H1 (cell line): ENCODE measurements around the gene MAK. TPM values are rescaled to one million over a fixed set of nuclear protein-coding genes. Genes with fewer than 3 reads are reported as not detected.

ENCODE experiments used
- CTCF ChIA-PET: fragments of 300-600 bp; sonication (Branson Sonifier 250); formaldehyde crosslinking; loops from one replicate; lab custom pipeline; 2021; ENCODE audit not compliant: partially characterized antibody; lab: Charles Lee
- POLR2A ChIA-PET: fragments of 300-600 bp; sonication (Branson Sonifier 250); formaldehyde crosslinking; loops from one replicate; lab custom pipeline; 2021; ENCODE audit warnings: inconsistent platforms; ENCODE audit not compliant: partially characterized antibody; lab: Charles Lee
- DNase-seq, 2 experiments: peaks; one replicate each; pipeline versions ENCODE4 v3.0.0 to v3.0.0-alpha.2; 2010 to 2022; ENCODE audit warnings: low spot score in 2 of 2, low read depth in 1 of 2, mixed read lengths in 1 of 2
- FAIRE-seq: peaks from 2 replicates; lab custom pipeline; 2011; peaks lifted over from hg19 to GRCh38; lab: Jason Lieb, UNC
- H2AFZ ChIP-seq: 2 replicates; pipeline ENCODE4 v1.8.1; 2012; ENCODE audit warnings: low read length, inconsistent platforms
- H2AK5ac ChIP-seq: 2 replicates; pipeline ENCODE4 v1.6.1; 2013; ENCODE audit warnings: low read depth, low read length
- H2BK120ac ChIP-seq: replicated peaks from 2 replicates; pipeline ENCODE3; 2013; ENCODE audit warnings: low read depth, low read length, inconsistent platforms
- H2BK12ac ChIP-seq: 2 replicates; pipeline ENCODE4 v1.6.1; 2013; ENCODE audit warnings: low read depth, low read length
- H2BK15ac ChIP-seq: 2 replicates; pipeline ENCODE4 v1.6.1; 2013; ENCODE audit warnings: low read length
- H2BK20ac ChIP-seq: 2 replicates; pipeline ENCODE4 v1.6.1; 2013; ENCODE audit warnings: low read length
- H2BK5ac ChIP-seq: 2 replicates; pipeline ENCODE4 v1.6.1; 2013; ENCODE audit warnings: low read depth, low read length
- H3K14ac ChIP-seq: 2 replicates; pipeline ENCODE4 v1.6.1; 2013; ENCODE audit warnings: inconsistent platforms; ENCODE audit not compliant: insufficient read length
- H3K18ac ChIP-seq: 2 replicates; pipeline ENCODE4 v1.6.1; 2013; ENCODE audit warnings: low read length; ENCODE audit errors: extremely low read depth
- H3K23ac ChIP-seq: 2 replicates; pipeline ENCODE4 v1.6.1; 2013; ENCODE audit warnings: inconsistent platforms; ENCODE audit not compliant: insufficient read length
- H3K23me2 ChIP-seq: 2 replicates; pipeline ENCODE4 v1.6.1; 2013; ENCODE audit warnings: low read depth, low read length
- H3K27ac ChIP-seq: 2 replicates; pipeline ENCODE4 v1.6.1; 2011; ENCODE audit warnings: low read depth, low read length, inconsistent platforms
- H3K27me3 ChIP-seq, 4 experiments: replicated peaks in 1 of 4; 1 replicate in 1 of 4; 2 replicates in 3 of 4; pipeline versions ENCODE4 v1.6.1 to v1.8.1; 2011 to 2013; ENCODE audit warnings: low read length in 3 of 4, mild to moderate bottlenecking in 3 of 4, inconsistent platforms in 2 of 4, mixed read lengths in 2 of 4, moderate library complexity in 1 of 4; ENCODE audit not compliant: control insufficient read depth in 3 of 4, insufficient read depth in 3 of 4; ENCODE audit errors: extremely low read depth in 1 of 4
- H3K36me3 ChIP-seq, 4 experiments: 2 replicates each; pipeline versions ENCODE4 v1.6.1 to v1.8.1; 2011 to 2013; ENCODE audit warnings: mild to moderate bottlenecking in 4 of 4, low read length in 3 of 4, moderate library complexity in 2 of 4, control low read depth in 1 of 4, inconsistent platforms in 1 of 4; ENCODE audit not compliant: insufficient read depth in 4 of 4, control insufficient read depth in 2 of 4
- H3K4ac ChIP-seq: replicated peaks from 2 replicates; pipeline ENCODE3; 2013; ENCODE audit warnings: low read length, low read depth, mixed read lengths, inconsistent platforms; ENCODE audit not compliant: insufficient read length
- H3K4me1 ChIP-seq, 4 experiments: replicated peaks in 1 of 4; 1 replicate in 1 of 4; 2 replicates in 3 of 4; pipeline versions ENCODE4 v1.6.1 to v1.8.1; 2011 to 2013; ENCODE audit warnings: low read length in 3 of 4, inconsistent platforms in 2 of 4, mixed read lengths in 1 of 4; ENCODE audit not compliant: insufficient read depth in 4 of 4, control insufficient read depth in 3 of 4
- H3K4me2 ChIP-seq, 2 experiments: 2 replicates each; pipeline versions ENCODE4 v1.6.1 to v1.8.1; 2011 to 2013; ENCODE audit warnings: low read depth in 2 of 2, low read length in 2 of 2, control low read depth in 1 of 2, inconsistent platforms in 1 of 2, mild to moderate bottlenecking in 1 of 2; ENCODE audit not compliant: insufficient read depth in 1 of 2
- H3K4me3 ChIP-seq, 4 experiments: fragments of 200-600, 300-600 bp in 1 of 4; sonication (generic), shearing (Covaris generic), sonication (Bioruptor Twin) in 1 of 4; 2 replicates each; pipeline versions ENCODE4 v1.5.1 to v1.8.1; 2011 to 2016; ENCODE audit warnings: low read length in 4 of 4, low read depth in 3 of 4, control low read depth in 2 of 4, inconsistent platforms in 2 of 4, mild to moderate bottlenecking in 2 of 4, mixed read lengths in 1 of 4, moderate library complexity in 1 of 4; ENCODE audit not compliant: insufficient read depth in 2 of 4; ENCODE audit errors: extremely low read depth in 1 of 4
- H3K56ac ChIP-seq: replicated peaks from 2 replicates; pipeline ENCODE3; 2013; ENCODE audit warnings: low read depth, mild to moderate bottlenecking, mixed read lengths, low read length, inconsistent platforms; ENCODE audit not compliant: insufficient read length
- H3K79me1 ChIP-seq: 2 replicates; pipeline ENCODE4 v1.6.1; 2013; ENCODE audit warnings: low read depth, low read length, control low read depth
- H3K79me2 ChIP-seq, 2 experiments: 2 replicates each; pipeline versions ENCODE4 v1.6.1 to v1.8.1; 2012 to 2013; ENCODE audit warnings: low read length in 2 of 2, mild to moderate bottlenecking in 2 of 2, inconsistent platforms in 1 of 2; ENCODE audit not compliant: insufficient read depth in 2 of 2, control insufficient read depth in 1 of 2
- H3K9ac ChIP-seq, 4 experiments: replicated peaks in 1 of 4; 1 replicate in 1 of 4; 2 replicates in 3 of 4; pipeline versions ENCODE4 v1.6.1 to v1.8.1; 2011 to 2013; ENCODE audit warnings: low read depth in 3 of 4, low read length in 3 of 4, control low read depth in 2 of 4, mild to moderate bottlenecking in 2 of 4, moderate library complexity in 2 of 4, inconsistent platforms in 1 of 4; ENCODE audit errors: extremely low read depth in 1 of 4
- H3K9me3 ChIP-seq, 2 experiments: 2 replicates each; pipeline versions ENCODE4 v1.6.1 to v1.8.1; 2012 to 2013; ENCODE audit warnings: mild to moderate bottlenecking in 2 of 2, moderate library complexity in 2 of 2, control low read depth in 1 of 2, inconsistent platforms in 1 of 2, low read depth in 1 of 2, low read length in 1 of 2, mixed read lengths in 1 of 2; ENCODE audit not compliant: insufficient read depth in 2 of 2
- H4K20me1 ChIP-seq, 2 experiments: replicated peaks in 1 of 2; 2 replicates each; pipeline versions ENCODE3 to v1.8.1; 2011 to 2013; ENCODE audit warnings: inconsistent platforms in 2 of 2, low read length in 2 of 2, mild to moderate bottlenecking in 1 of 2; ENCODE audit not compliant: insufficient read depth in 2 of 2, control insufficient read depth in 1 of 2
- H4K5ac ChIP-seq: 2 replicates; pipeline ENCODE4 v1.6.1; 2013; ENCODE audit warnings: low read length, low read depth, mixed read lengths, inconsistent platforms; ENCODE audit not compliant: insufficient read length
- H4K8ac ChIP-seq: 2 replicates; pipeline ENCODE4 v1.8.0; 2013; ENCODE audit warnings: mild to moderate bottlenecking, moderate library complexity, low read length, inconsistent platforms; ENCODE audit not compliant: insufficient read depth; ENCODE audit errors: extremely low read depth
- H4K91ac ChIP-seq: replicated peaks from 2 replicates; pipeline ENCODE3; 2013; ENCODE audit warnings: low read length, mixed read lengths, inconsistent platforms; ENCODE audit not compliant: insufficient read length
- FOSL1 ChIP-seq: IDR thresholded peaks from 2 replicates; pipeline ENCODE4 v1.6.1; 2011; ENCODE audit warnings: mild to moderate bottlenecking, low read depth, low read length, moderate library complexity; ENCODE audit not compliant: insufficient read depth
- WGBS, 2 experiments: shearing (Covaris generic) in 1 of 2; methylation state at CpG; one replicate each; pipeline versions ENCODE4 v1.1.6 to v1.1.7; 2013 to 2015; ENCODE audit warnings: low lambda C conversion rate in 2 of 2, mixed read lengths in 2 of 2, inconsistent platforms in 1 of 2, low coverage in 1 of 2, missing lambda C conversion rate in 1 of 2; ENCODE audit not compliant: insufficient replicate concordance in 2 of 2, insufficient coverage in 1 of 2, insufficient read length in 1 of 2; ENCODE audit errors: extremely low coverage in 1 of 2, missing lambda C conversion rate in 1 of 2; 5-methylcytosine and 5-hydroxymethylcytosine counted together
- polyA plus RNA-seq, 7 experiments: library from polyadenylated mRNA; depleted of rRNA in 3 of 7; stranded (reverse) in 5 of 7; unstranded in 2 of 7; fragments of >200 nt in 5 of 7; fragments of 200-250 nt in 2 of 7; gene quantifications; 1 replicate in 5 of 7; 2 replicates in 1 of 7; 4 replicates in 1 of 7; pipeline versions ENCODE4 v1.2.1 to v1.2.3, GENCODE V29; 2011 to 2013; ENCODE audit warnings: missing spikeins in 2 of 7, mixed read lengths in 2 of 7
- total RNA-seq: library from RNA; stranded (reverse); fragmentation: NEBNext Ultra II Directional; extraction: Animal tissue kit (Norgen Biotek cat#: 25700); gene quantifications from 2 replicates; pipeline ENCODE4 v1.2.1, GENCODE V29; 2021

Gene MAK
- total and polyA plus RNA-seq, 2 of the 8 experiments (the other 6 are each of a cell fraction or from before 2014, with no cell fraction given), result 0.08 to 0.37 TPM

DNA sequence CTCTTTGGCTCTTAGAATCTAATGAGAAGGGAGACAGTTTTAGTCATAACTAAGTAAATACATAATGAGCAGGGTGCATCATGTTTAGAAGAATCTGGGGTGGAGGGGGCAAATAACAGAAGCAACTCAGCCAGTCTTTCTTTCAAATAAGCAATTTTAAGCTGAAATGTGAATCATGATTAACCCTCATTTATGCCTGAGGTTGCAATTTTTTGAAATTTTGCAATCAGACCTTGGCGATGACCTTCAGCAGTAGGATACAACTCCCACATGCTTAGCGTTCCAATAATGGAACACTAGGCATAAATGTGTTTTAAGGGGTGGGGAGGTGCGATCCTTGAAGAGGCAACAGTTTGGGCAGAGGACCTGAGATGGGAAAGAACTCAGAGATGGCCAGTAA, 60.1 kb downstream of the MAK start:
- Histone ChIP-seq H4K20me1 (no peaks in the 10 kb centered on the region), H2AFZ (no peak overlapping the region), H3K23ac (no peak overlapping the region), H3K79me2 (no peaks in the 10 kb centered on the region), H2BK120ac (no peak overlapping the region), H3K4me2 (no peak overlapping the region), H3K9ac (no peak overlapping the region), H3K18ac (no peak overlapping the region), H2BK20ac (no peak overlapping the region), H3K27ac (no peak overlapping the region), H3K79me1 (no peaks in the 10 kb centered on the region), H3K4me1 (no peaks in the 10 kb centered on the region), H3K27me3 (no peaks in the 10 kb centered on the region; a peak in 1 of 7 replicates), H2BK5ac (no peak overlapping the region), H4K8ac (no peak overlapping the region), H3K23me2 (no peaks in the 10 kb centered on the region), H3K36me3 (peaks cover 0 to 19% (median 5%) of the 10 kb centered on the region in 4 experiments; a peak in 4 of 8 replicates), H2BK12ac (no peak overlapping the region), H3K9me3 (no peaks in the 10 kb centered on the region), H3K14ac (no peak overlapping the region), H3K4me3 (no peak overlapping the region), H2AK5ac (no peak overlapping the region), H3K4ac (no peak overlapping the region), H3K56ac (no peak overlapping the region), H4K5ac (no peak overlapping the region), H2BK15ac (no peak overlapping the region), H4K91ac (no peak overlapping the region)
- POLR2A ChIA-PET, result no interaction called here
- FAIRE-seq (no peak), DNase-seq (no peak)
- CTCF ChIA-PET, result interaction anchor here (2.4 kb wide), 1 partner anchor 19 kb away, joined by 8 read pairs; no protein-coding TSS in a partner anchor
- WGBS, 2 experiments, result 94% methylated on average over 3 of the region's 3 CpGs; no CpG with 5 or more reads in 1 of the 2 experiments
- no peak for TF ChIP-seq FOSL1
